Spinal cord (tissue), 10 donors: Measurements from ENCODE around the gene ZNF649. TPM values are rescaled to one million over a fixed set of nuclear protein-coding genes. Genes with fewer than 3 reads are reported as not detected.

Source experiments
- DNase-seq, 6 donors: peaks; one replicate each; pipeline versions ENCODE4 v3.0.0 to v3.0.0-alpha.2; 2013 to 2015; ENCODE audit warnings: low spot score in 6 of 6, low read depth in 4 of 6
- H3K27ac ChIP-seq: one replicate; pipeline ENCODE4 v1.5.1; 2013; ENCODE audit warnings: low read depth, low read length, control low read depth
- H3K27me3 ChIP-seq: one replicate; pipeline ENCODE4 v1.6.1; 2013; ENCODE audit warnings: low read length; ENCODE audit not compliant: control insufficient read depth, insufficient read depth
- H3K36me3 ChIP-seq: one replicate; pipeline ENCODE4 v1.6.1; 2013; ENCODE audit warnings: low read length; ENCODE audit not compliant: control insufficient read depth, insufficient read depth
- H3K4me1 ChIP-seq: one replicate; pipeline ENCODE4 v1.6.1; 2013; ENCODE audit warnings: low read length; ENCODE audit not compliant: control insufficient read depth, insufficient read depth
- H3K4me3 ChIP-seq: one replicate; pipeline ENCODE4 v1.5.1; 2013; ENCODE audit warnings: low read depth, low read length, control low read depth
- H3K9me3 ChIP-seq: one replicate; pipeline ENCODE4 v1.6.1; 2013; ENCODE audit warnings: low read length; ENCODE audit not compliant: control insufficient read depth, insufficient read depth
- WGBS: methylation state at CpG from one replicate; pipeline ENCODE4 v1.1.5; 2013; ENCODE audit warnings: missing lambda C conversion rate; ENCODE audit not compliant: insufficient coverage; 5-methylcytosine and 5-hydroxymethylcytosine counted together
- polyA plus RNA-seq, 2 donors: library from polyadenylated mRNA; unstranded; fragments of 120-200 nt; gene quantifications; one replicate each; pipeline ENCODE4 v1.2.1, GENCODE V29; 2013; ENCODE audit not compliant: insufficient read length in 2 of 2
- total RNA-seq, 2 donors: library from RNA; depleted of rRNA in 1 of 2; stranded (reverse); fragments of 120-200 nt in 1 of 2; fragments of >200 nt in 1 of 2; gene quantifications; one replicate each; pipeline versions ENCODE4 v1.2.3 to v1.2.4, GENCODE V29; 2013 to 2014
- donor health status: healthy.

Gene ZNF649
- total and polyA plus RNA-seq, 4 donors: 28.4 to 36.4 (median 33.9) TPM

GRCh38 chr19:51901860-51902259 lies 3.0 kb downstream of the ZNF649 start:
- no peak overlapping the region for H3K27ac ChIP-seq
- H3K9me3 ChIP-seq: no peaks in the 10 kb centered on the region
- peaks cover 5% of the 10 kb centered on the region for H3K4me1 ChIP-seq
- H3K27me3 ChIP-seq: peaks cover 6% of the 10 kb centered on the region
- DNase-seq: no peak
- 71% methylated on average over 3 of the region's 4 CpGs for WGBS
- no peak overlapping the region for H3K4me3 ChIP-seq
- H3K36me3 ChIP-seq: peaks cover 25% of the 10 kb centered on the region

- 98% methylated on average over 6 of the region's 10 CpGs for WGBS
- peak in 1 of 6 donors; percentile 8 for DNase-seq
- no peak overlapping the region for H3K27ac ChIP-seq
- no peaks in the 10 kb centered on the region for H3K27me3 ChIP-seq
- H3K9me3 ChIP-seq: peaks cover 23% of the 10 kb centered on the region
- peaks cover 60% of the 10 kb centered on the region for H3K36me3 ChIP-seq
- H3K4me3 ChIP-seq: no peak overlapping the region
- H3K4me1 ChIP-seq: no peaks in the 10 kb centered on the region
Observed at GRCh38 chr19:51891193-51891747, 13.5 kb downstream of the ZNF649 start.

GRCh38 chr19:51889934-51890333 lies 14.9 kb downstream of the ZNF649 start:
- H3K4me3 ChIP-seq: no peak overlapping the region
- H3K27me3 ChIP-seq: no peaks in the 10 kb centered on the region
- H3K27ac ChIP-seq: no peak overlapping the region
- no peak for DNase-seq
- H3K36me3 ChIP-seq: peaks cover 46% of the 10 kb centered on the region
- H3K9me3 ChIP-seq: peaks cover 23% of the 10 kb centered on the region
- no peaks in the 10 kb centered on the region for H3K4me1 ChIP-seq

- Histone ChIP-seq H3K27me3 (no peaks in the 10 kb centered on the region), H3K27ac (peak within 1 kb of the TSS; percentile 93), H3K4me3 (peak within 1 kb of the TSS; percentile 85), H3K9me3 (peaks cover 23% of the 10 kb centered on the region), H3K4me1 (no peaks in the 10 kb centered on the region), H3K36me3 (peaks cover 30% of the 10 kb centered on the region)
- peak; percentile 86 to 98 (median 92) for DNase-seq
- WGBS: 1% methylated on average over 56 of the region's 56 CpGs
Observed at GRCh38 chr19:51887522-51888498, 17.0 kb downstream of the ZNF649 start, which contains the start of gene ZNF577. TSS of gene ZNF577 (minus strand) at chr19:51887951. CDS start at chr19:51880382, 7,569 bp downstream.

- Histone ChIP-seq H3K4me3 (no peak overlapping the region), H3K27me3 (no peaks in the 10 kb centered on the region), H3K36me3 (peaks cover 3% of the 10 kb centered on the region), H3K4me1 (no peaks in the 10 kb centered on the region), H3K27ac (no peak overlapping the region), H3K9me3 (peaks cover 6% of the 10 kb centered on the region)
- no CpG with 5 or more reads among the region's 2 CpGs for WGBS
- no peak for DNase-seq
Observed at GRCh38 chr19:51884713-51885112, 20.1 kb downstream of the ZNF649 start.

GRCh38 chr19:51882518-51882917 lies 22.3 kb downstream of the ZNF649 start:
- Histone ChIP-seq H3K4me3 (no peak overlapping the region), H3K36me3 (peaks cover 11% of the 10 kb centered on the region), H3K27ac (no peak overlapping the region), H3K27me3 (no peaks in the 10 kb centered on the region), H3K9me3 (no peaks in the 10 kb centered on the region), H3K4me1 (no peaks in the 10 kb centered on the region)
- no peak for DNase-seq
- WGBS: 97% methylated on average over 3 of the region's 3 CpGs

GRCh38 chr19:51873097-51873496 lies 31.7 kb downstream of the ZNF649 start:
- no peak for DNase-seq
- WGBS: no CpG with 5 or more reads among the region's 4 CpGs
- Histone ChIP-seq H3K4me1 (no peaks in the 10 kb centered on the region), H3K36me3 (peaks cover 29% of the 10 kb centered on the region), H3K27me3 (no peaks in the 10 kb centered on the region), H3K27ac (no peak overlapping the region), H3K9me3 (peaks cover 27% of the 10 kb centered on the region), H3K4me3 (no peak overlapping the region)

GRCh38 chr19:51861870-51862622 lies 42.8 kb downstream of the ZNF649 start:
- WGBS: no CpG with 5 or more reads among the region's 2 CpGs

More at GRCh38 chr19:51861870-51862622, 42.8 kb downstream of the ZNF649 start:
- no peak overlapping the region for H3K4me3 ChIP-seq
- no peaks in the 10 kb centered on the region for H3K27me3 ChIP-seq
- H3K27ac ChIP-seq: no peak overlapping the region
- no peaks in the 10 kb centered on the region for H3K4me1 ChIP-seq
- peaks cover 32% of the 10 kb centered on the region for H3K9me3 ChIP-seq
- DNase-seq: no peak
- H3K36me3 ChIP-seq: peaks cover 2% of the 10 kb centered on the region
